CD14-positive monocyte (primary cell): ENCODE measurements around the gene JARID2. TPM values are rescaled to one million over a fixed set of nuclear protein-coding genes. Genes with fewer than 3 reads are reported as not detected.

Experiments used
- DNase-seq, 3 donors: peaks; one replicate each; pipeline ENCODE4 v3.0.0-alpha.2; 2011 to 2022
- H2AFZ ChIP-seq: 2 replicates; pipeline ENCODE4 v1.6.0; 2012; ENCODE audit warnings: mild to moderate bottlenecking, low read depth, low read length, inconsistent platforms; ENCODE audit not compliant: insufficient read depth, poor library complexity, severe bottlenecking
- H3K27ac ChIP-seq, 2 donors: 1 replicate in 1 of 2; 2 replicates in 1 of 2; pipeline ENCODE4 v1.5.1; 2012 to 2013; ENCODE audit warnings: low read length in 2 of 2, control low read depth in 1 of 2, inconsistent platforms in 1 of 2, low read depth in 1 of 2, mild to moderate bottlenecking in 1 of 2
- H3K27me3 ChIP-seq, 2 donors: one replicate each; pipeline versions ENCODE4 v1.6.0 to v1.6.1; 2011 to 2013; ENCODE audit warnings: low read length in 2 of 2; ENCODE audit not compliant: control insufficient read depth in 2 of 2, insufficient read depth in 2 of 2
- H3K36me3 ChIP-seq, 2 donors: replicated peaks in 1 of 2; 1 replicate in 1 of 2; 2 replicates in 1 of 2; pipeline versions ENCODE4 v1.5.1 to v1.6.1; 2012 to 2013; ENCODE audit warnings: low read length in 2 of 2, control low read depth in 1 of 2, inconsistent platforms in 1 of 2, mild to moderate bottlenecking in 1 of 2; ENCODE audit not compliant: insufficient read depth in 2 of 2, control insufficient read depth in 1 of 2
- H3K4me1 ChIP-seq, 2 donors: 1 replicate in 1 of 2; 2 replicates in 1 of 2; pipeline versions ENCODE4 v1.5.1 to v1.6.1; 2012 to 2013; ENCODE audit warnings: low read length in 2 of 2, control low read depth in 1 of 2, inconsistent platforms in 1 of 2, mild to moderate bottlenecking in 1 of 2, moderate library complexity in 1 of 2; ENCODE audit not compliant: insufficient read depth in 2 of 2, control insufficient read depth in 1 of 2
- H3K4me2 ChIP-seq: replicated peaks from 2 replicates; pipeline ENCODE3; 2012; ENCODE audit warnings: low read length, moderate library complexity, mild to moderate bottlenecking; ENCODE audit not compliant: poor library complexity, severe bottlenecking; ENCODE audit errors: extremely low read depth
- H3K4me3 ChIP-seq, 3 experiments: fragments of 200-600 bp in 1 of 3; sonication (generic) in 1 of 3; replicated peaks in 1 of 3; 1 replicate in 2 of 3; 2 replicates in 1 of 3; pipeline ENCODE4 v1.5.1; 2011 to 2013; ENCODE audit warnings: low read length in 3 of 3, mild to moderate bottlenecking in 3 of 3, control low read depth in 2 of 3, low read depth in 2 of 3, inconsistent platforms in 1 of 3, moderate library complexity in 1 of 3
- H3K79me2 ChIP-seq: 2 replicates; pipeline ENCODE4 v1.6.0; 2012; ENCODE audit warnings: mild to moderate bottlenecking, control low read depth, inconsistent platforms, low read length, moderate library complexity; ENCODE audit not compliant: insufficient read depth
- H3K9ac ChIP-seq: 2 replicates; pipeline ENCODE4 v1.6.0; 2017; ENCODE audit warnings: low read length, mild to moderate bottlenecking; ENCODE audit not compliant: insufficient read depth, poor library complexity, severe bottlenecking
- H3K9me3 ChIP-seq, 2 donors: replicated peaks in 1 of 2; 1 replicate in 1 of 2; 2 replicates in 1 of 2; pipeline versions ENCODE4 v1.5.1 to v1.6.1; 2012 to 2013; ENCODE audit warnings: low read length in 2 of 2, control low read depth in 1 of 2; ENCODE audit not compliant: control insufficient read depth in 1 of 2, insufficient read depth in 1 of 2
- H4K20me1 ChIP-seq: 2 replicates; pipeline ENCODE4 v1.6.0; 2012; ENCODE audit warnings: mild to moderate bottlenecking, low read length, control low read depth, moderate library complexity; ENCODE audit not compliant: insufficient read depth
- H3K27ac Mint-ChIP-seq, 7 donors: one replicate each; pipeline ENCODE4 v1.8.0; 2020; ENCODE audit warnings: mild to moderate bottlenecking in 7 of 7, mixed read lengths in 7 of 7, moderate library complexity in 6 of 7, inconsistent platforms in 2 of 7
- H3K27me3 Mint-ChIP-seq, 3 donors: one replicate each; pipeline ENCODE4 v1.8.0; 2021 to 2022; ENCODE audit warnings: low read depth in 3 of 3, mild to moderate bottlenecking in 3 of 3, mixed read lengths in 3 of 3, moderate library complexity in 3 of 3, inconsistent platforms in 1 of 3
- H3K36me3 Mint-ChIP-seq, 2 donors: one replicate each; pipeline ENCODE4 v1.8.0; 2020; ENCODE audit warnings: mixed read lengths in 2 of 2, inconsistent platforms in 1 of 2, mild to moderate bottlenecking in 1 of 2
- H3K4me1 Mint-ChIP-seq: one replicate; pipeline ENCODE4 v1.8.0; 2020; ENCODE audit warnings: mild to moderate bottlenecking, mixed read lengths
- H3K4me3 Mint-ChIP-seq, 2 donors: one replicate each; pipeline ENCODE4 v1.8.0; 2020; ENCODE audit warnings: mild to moderate bottlenecking in 2 of 2, mixed read lengths in 2 of 2, moderate library complexity in 1 of 2
- H3K9me3 Mint-ChIP-seq, 7 donors: one replicate each; pipeline ENCODE4 v1.8.0; 2020 to 2022; ENCODE audit warnings: mixed read lengths in 7 of 7, mild to moderate bottlenecking in 6 of 7, moderate library complexity in 6 of 7, inconsistent platforms in 2 of 7
- WGBS: methylation state at CpG from one replicate; pipeline ENCODE4 v1.1.5; 2013; ENCODE audit warnings: missing lambda C conversion rate; ENCODE audit not compliant: insufficient coverage; 5-methylcytosine and 5-hydroxymethylcytosine counted together
- intact Hi-C, 2 donors: fragments of 100-400 bp; cut with micrococcal nuclease; formaldehyde crosslinking; loops; one replicate each; pipeline versions ENCODE4 v1.15.0 to v1.15.1; 2023
- polyA plus RNA-seq, 3 donors: library from polyadenylated mRNA; depleted of rRNA in 1 of 3; unstranded in 2 of 3; stranded (reverse) in 1 of 3; fragments of 300-500 nt in 2 of 3; fragments of >200 nt in 1 of 3; fragmentation: Illumina TruSeq in 2 of 3; gene quantifications; 1 replicate in 2 of 3; 2 replicates in 1 of 3; pipeline ENCODE4 v1.2.3, GENCODE V29; 2012 to 2021
- TF ChIP-seq, protein P1 (sequence below): fragments of 200-600 bp; IDR thresholded peaks from one replicate; pipeline ENCODE4 v1.8.0; 2022; ENCODE audit warnings: antibody characterized with exemption, mild to moderate bottlenecking

Gene JARID2
- polyA plus RNA-seq, 3 donors: 6.8 to 17.5 (median 12.5) TPM

DNA sequence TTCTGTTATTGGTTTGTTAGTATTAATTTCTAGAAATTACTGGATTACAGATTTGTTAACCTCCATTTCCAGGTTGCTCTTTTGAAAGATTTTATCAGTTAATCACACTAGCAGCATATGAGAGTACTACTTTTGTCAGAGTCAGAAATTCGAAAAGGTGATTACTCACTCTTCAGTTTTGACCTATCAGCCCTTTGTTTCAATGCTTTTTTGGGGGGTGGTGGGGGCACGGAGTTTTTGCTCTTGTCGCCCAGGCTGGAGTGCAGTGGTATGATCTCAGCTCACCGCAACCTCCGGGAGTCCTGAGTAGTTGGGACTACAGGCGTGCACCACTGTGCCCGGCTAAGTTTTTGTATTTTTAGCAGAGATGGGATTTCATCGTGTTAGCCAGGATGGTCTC lies 149.2 kb downstream of the JARID2 start:
- no peak overlapping the region for H3K4me3 ChIP-seq
- intact Hi-C loops: no loop called here
- H3K36me3 Mint-ChIP-seq: peaks cover 29 to 35% of the 10 kb centered on the region in 2 donors
- peaks cover 0 to 7% of the 10 kb centered on the region in 2 donors for H3K36me3 ChIP-seq
- no peak for DNase-seq
- peaks cover 27 to 35% of the 10 kb centered on the region in 2 donors for H3K4me1 ChIP-seq
- H3K4me3 Mint-ChIP-seq: no peak overlapping the region
- peaks cover 100% of the 10 kb centered on the region for H3K79me2 ChIP-seq
- peaks cover 100% of the 10 kb centered on the region for H4K20me1 ChIP-seq
- no peaks in the 10 kb centered on the region for H3K27me3 ChIP-seq
- H3K27me3 Mint-ChIP-seq: no peaks in the 10 kb centered on the region
- H3K4me1 Mint-ChIP-seq: peaks cover 53% of the 10 kb centered on the region
- no peak overlapping the region for H2AFZ ChIP-seq
- no peak overlapping the region for H3K9ac ChIP-seq
- TF ChIP-seq, protein P1, sequence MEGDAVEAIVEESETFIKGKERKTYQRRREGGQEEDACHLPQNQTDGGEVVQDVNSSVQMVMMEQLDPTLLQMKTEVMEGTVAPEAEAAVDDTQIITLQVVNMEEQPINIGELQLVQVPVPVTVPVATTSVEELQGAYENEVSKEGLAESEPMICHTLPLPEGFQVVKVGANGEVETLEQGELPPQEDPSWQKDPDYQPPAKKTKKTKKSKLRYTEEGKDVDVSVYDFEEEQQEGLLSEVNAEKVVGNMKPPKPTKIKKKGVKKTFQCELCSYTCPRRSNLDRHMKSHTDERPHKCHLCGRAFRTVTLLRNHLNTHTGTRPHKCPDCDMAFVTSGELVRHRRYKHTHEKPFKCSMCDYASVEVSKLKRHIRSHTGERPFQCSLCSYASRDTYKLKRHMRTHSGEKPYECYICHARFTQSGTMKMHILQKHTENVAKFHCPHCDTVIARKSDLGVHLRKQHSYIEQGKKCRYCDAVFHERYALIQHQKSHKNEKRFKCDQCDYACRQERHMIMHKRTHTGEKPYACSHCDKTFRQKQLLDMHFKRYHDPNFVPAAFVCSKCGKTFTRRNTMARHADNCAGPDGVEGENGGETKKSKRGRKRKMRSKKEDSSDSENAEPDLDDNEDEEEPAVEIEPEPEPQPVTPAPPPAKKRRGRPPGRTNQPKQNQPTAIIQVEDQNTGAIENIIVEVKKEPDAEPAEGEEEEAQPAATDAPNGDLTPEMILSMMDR: no peak
- no peaks in the 10 kb centered on the region for H3K9me3 Mint-ChIP-seq
- H3K4me2 ChIP-seq: no peak overlapping the region
- peak overlapping the region in 4 of 7 donors; percentile 11 to 64 (median 44) for H3K27ac Mint-ChIP-seq
- 100% methylated on average over 7 of the region's 8 CpGs for WGBS
- H3K9me3 ChIP-seq: no peaks in the 10 kb centered on the region
- no peak overlapping the region for H3K27ac ChIP-seq

DNA sequence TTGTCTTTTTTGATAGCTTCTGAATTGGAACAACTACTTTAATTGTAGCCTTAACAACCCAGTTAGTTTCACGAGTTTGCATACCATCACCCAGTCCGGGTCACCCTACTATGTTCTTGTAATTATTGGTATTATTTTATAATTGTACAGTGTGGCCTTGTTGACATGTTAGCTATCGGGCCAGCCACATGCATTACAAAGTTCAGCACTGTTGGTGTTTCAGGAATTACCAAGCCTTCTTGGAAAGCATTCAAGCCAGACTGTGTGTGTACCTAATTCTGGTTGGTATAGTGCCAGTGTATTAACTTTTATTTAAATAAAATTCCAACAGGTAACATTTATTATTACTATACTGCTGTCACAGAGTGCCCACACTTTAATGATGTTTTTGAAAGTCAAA lies 150.9 kb downstream of the JARID2 start:
- Histone ChIP-seq H3K36me3 (peaks cover 0 to 7% of the 10 kb centered on the region in 2 donors), H3K9ac (no peak overlapping the region), H3K27ac (no peak overlapping the region), H2AFZ (no peak overlapping the region), H3K27me3 (no peaks in the 10 kb centered on the region), H3K4me1 (peaks cover 38 to 39% of the 10 kb centered on the region in 2 donors), H3K4me3 (no peak overlapping the region), H3K9me3 (no peaks in the 10 kb centered on the region), H4K20me1 (peaks cover 100% of the 10 kb centered on the region), H3K4me2 (no peak overlapping the region), H3K79me2 (peaks cover 100% of the 10 kb centered on the region)
- H3K4me3 Mint-ChIP-seq: no peak overlapping the region
- H3K27me3 Mint-ChIP-seq: no peaks in the 10 kb centered on the region
- H3K36me3 Mint-ChIP-seq: peaks cover 17 to 23% of the 10 kb centered on the region in 2 donors
- H3K9me3 Mint-ChIP-seq: no peaks in the 10 kb centered on the region
- intact Hi-C loops: no loop called here
- H3K4me1 Mint-ChIP-seq: peaks cover 53% of the 10 kb centered on the region
- H3K27ac Mint-ChIP-seq: no peak overlapping the region
- 100% methylated on average over 1 of the region's 3 CpGs for WGBS
- DNase-seq: no peak
- TF ChIP-seq, protein P1: no peak
